Smooth muscle cell (in vitro differentiated cells): Measurements from ENCODE around the gene SYK. TPM values are rescaled to one million over a fixed set of nuclear protein-coding genes. Genes with fewer than 3 reads are reported as not detected.
"Not testable (repeated sequence)": the region's sequence is repeated elsewhere in the genome, so short reads cannot be mapped to it uniquely, and the experiment has no call there.

Experiments used
- DNase-seq: peaks from one replicate; lab custom pipeline; 2025; ENCODE audit not compliant: unreplicated experiment; lab: John Stamatoyannopoulos, UW
- H2AFZ ChIP-seq: fragments of 200-600 bp; sonication (generic); 2 replicates; pipeline ENCODE4 v1.6.0; 2016; ENCODE audit warnings: antibody characterized with exemption, low read depth, mild to moderate bottlenecking
- H3F3A ChIP-seq: fragments of 200-600 bp; sonication (generic); 2 replicates; pipeline ENCODE4 v1.6.0; 2017; ENCODE audit warnings: antibody characterized with exemption, low read depth
- H3K27ac ChIP-seq: fragments of 200-600 bp; sonication (generic); 2 replicates; pipeline ENCODE4 v1.5.1; 2016; ENCODE audit warnings: low read depth, mild to moderate bottlenecking
- H3K27me3 ChIP-seq: fragments of 200-600 bp; sonication (generic); 2 replicates; pipeline ENCODE4 v1.6.1; 2016; ENCODE audit warnings: low read depth, mild to moderate bottlenecking
- H3K36me3 ChIP-seq: fragments of 200-600 bp; sonication (generic); 2 replicates; pipeline ENCODE4 v1.5.1; 2016; ENCODE audit warnings: low read depth
- H3K4me1 ChIP-seq: fragments of 200-600 bp; sonication (generic); 2 replicates; pipeline ENCODE4 v1.5.1; 2016; ENCODE audit warnings: low read depth
- H3K4me2 ChIP-seq: fragments of 200-600 bp; sonication (generic); 2 replicates; pipeline ENCODE4 v1.6.0; 2016; ENCODE audit warnings: mild to moderate bottlenecking
- H3K4me3 ChIP-seq: fragments of 200-600 bp; sonication (generic); 2 replicates; pipeline ENCODE4 v1.5.1; 2016; ENCODE audit warnings: mild to moderate bottlenecking
- H3K79me2 ChIP-seq: fragments of 200-600 bp; sonication (generic); 2 replicates; pipeline ENCODE4 v1.6.0; 2016; ENCODE audit warnings: low read depth, mild to moderate bottlenecking
- H3K9ac ChIP-seq: fragments of 200-600 bp; sonication (generic); 2 replicates; pipeline ENCODE4 v1.6.0; 2016; ENCODE audit warnings: low read depth
- H3K9me3 ChIP-seq: fragments of 200-600 bp; sonication (generic); replicated peaks from 2 replicates; pipeline ENCODE4 v1.5.1; 2016; ENCODE audit warnings: low read depth
- H4K20me1 ChIP-seq: fragments of 200-600 bp; sonication (generic); 2 replicates; pipeline ENCODE4 v1.6.0; 2016; ENCODE audit warnings: low read depth
- CTCF ChIP-seq: fragments of 200-600 bp; sonication (generic); IDR thresholded peaks from 2 replicates; pipeline ENCODE4 v1.5.1; 2017; ENCODE audit warnings: borderline replicate concordance, mild to moderate bottlenecking, antibody characterized with exemption; ENCODE audit not compliant: insufficient read depth, poor library complexity, severe bottlenecking
- WGBS: methylation state at CpG from one replicate; pipeline ENCODE4 v1.1.7; 2016; ENCODE audit warnings: low lambda C conversion rate; 5-methylcytosine and 5-hydroxymethylcytosine counted together
- polyA plus RNA-seq: library from polyadenylated mRNA; unstranded; fragments of >200 nt; fragmentation: Nextera tagmentation; extraction: Ambion mirVana; gene quantifications from 2 replicates; pipeline ENCODE4 v1.2.1, GENCODE V29; 2016
- total RNA-seq: library from RNA; depleted of rRNA; stranded (reverse); fragments of >200 nt; gene quantifications from 2 replicates; pipeline ENCODE4 v1.2.3, GENCODE V29; 2014

Gene SYK
- total and polyA plus RNA-seq, 2 experiments from 2014 or later: 0.09 TPM; not detected in 1

- Histone ChIP-seq H4K20me1 (no peaks in the 10 kb centered on the region), H3K4me2 (no peak overlapping the region), H3K36me3 (no peaks in the 10 kb centered on the region), H3K4me1 (no peaks in the 10 kb centered on the region), H3K79me2 (no peaks in the 10 kb centered on the region), H3K27me3 (no peaks in the 10 kb centered on the region), H3K4me3 (no peak overlapping the region), H3K27ac (no peak overlapping the region), H3K9me3 (no peaks in the 10 kb centered on the region), H3F3A (no peaks in the 10 kb centered on the region), H3K9ac (no peak overlapping the region), H2AFZ (no peak overlapping the region)
- no peak for DNase-seq
- TF ChIP-seq CTCF: no peak
- WGBS: 92% methylated on average over 2 of the region's 2 CpGs
Measured at GRCh38 chr9:90778746-90779145, 22.9 kb upstream of the SYK start.

GRCh38 chr9:90783552-90783951 lies 18.1 kb upstream of the SYK start:
- Histone ChIP-seq H3K4me3 (no peak overlapping the region), H3K4me1 (no peaks in the 10 kb centered on the region), H3F3A (no peaks in the 10 kb centered on the region), H3K79me2 (no peaks in the 10 kb centered on the region), H3K4me2 (no peak overlapping the region), H3K9me3 (no peaks in the 10 kb centered on the region), H2AFZ (no peak overlapping the region), H4K20me1 (no peaks in the 10 kb centered on the region), H3K27me3 (peaks cover 6% of the 10 kb centered on the region), H3K36me3 (no peaks in the 10 kb centered on the region), H3K9ac (no peak overlapping the region), H3K27ac (no peak overlapping the region)
- TF ChIP-seq CTCF: no peak
- 46% methylated on average over 3 of the region's 3 CpGs for WGBS
- no peak for DNase-seq

- Histone ChIP-seq H3F3A (no peaks in the 10 kb centered on the region), H3K27me3 (peaks cover 6% of the 10 kb centered on the region), H3K27ac (no peak overlapping the region), H3K4me2 (no peak overlapping the region), H3K4me3 (no peak overlapping the region), H2AFZ (no peak overlapping the region), H3K36me3 (no peaks in the 10 kb centered on the region), H4K20me1 (no peaks in the 10 kb centered on the region), H3K9me3 (no peaks in the 10 kb centered on the region), H3K79me2 (no peaks in the 10 kb centered on the region), H3K4me1 (no peaks in the 10 kb centered on the region), H3K9ac (no peak overlapping the region)
- WGBS: 86% methylated on average over 8 of the region's 8 CpGs
- DNase-seq: no peak
- TF ChIP-seq CTCF: no peak
Measured at GRCh38 chr9:90783964-90784363, 17.7 kb upstream of the SYK start.

GRCh38 chr9:90787771-90788460 lies 13.7 kb upstream of the SYK start:
- no peaks in the 10 kb centered on the region for H3K79me2 ChIP-seq
- no peak overlapping the region for H3K4me3 ChIP-seq
- H3K9ac ChIP-seq: no peak overlapping the region
- H3K4me1 ChIP-seq: no peaks in the 10 kb centered on the region
- 93% methylated on average over 4 of the region's 4 CpGs for WGBS
- H2AFZ ChIP-seq: no peak overlapping the region
- TF ChIP-seq CTCF: no peak
- H3K36me3 ChIP-seq: no peaks in the 10 kb centered on the region
- no peak for DNase-seq
- H3K9me3 ChIP-seq: no peaks in the 10 kb centered on the region
- no peaks in the 10 kb centered on the region for H4K20me1 ChIP-seq
- peaks cover 6% of the 10 kb centered on the region for H3K27me3 ChIP-seq
- H3K27ac ChIP-seq: no peak overlapping the region
- no peak overlapping the region for H3K4me2 ChIP-seq
- no peaks in the 10 kb centered on the region for H3F3A ChIP-seq

GRCh38 chr9:90788527-90788926 lies 13.1 kb upstream of the SYK start:
- H3K9me3 ChIP-seq, H3K9ac ChIP-seq, H2AFZ ChIP-seq, H4K20me1 ChIP-seq, H3K79me2 ChIP-seq, H3K4me3 ChIP-seq, H3K4me2 ChIP-seq, H3K27me3 ChIP-seq, DNase-seq, H3F3A ChIP-seq, H3K36me3 ChIP-seq, H3K27ac ChIP-seq, H3K4me1 ChIP-seq: not testable (repeated sequence)
- WGBS: 96% methylated on average over 1 of the region's 1 CpG
